Transverse colon (tissue), 4 donors: ENCODE results near the gene RANBP10.

ENCODE experiments used
- CTCF ChIP-seq, 5 experiments: fragments of 200-600 bp in 3 of 5; fragments of 450-650 bp in 2 of 5; sonication (generic) in 3 of 5; IDR thresholded peaks; 1 replicate in 2 of 5; 2 replicates in 3 of 5; pipeline ENCODE4 v1.5.1; 2016 to 2017; ENCODE audit warnings: antibody characterized with exemption in 5 of 5, inconsistent platforms in 3 of 5, mild to moderate bottlenecking in 2 of 5, moderate library complexity in 1 of 5
- POLR2A ChIP-seq: fragments of 450-650 bp; IDR thresholded peaks from one replicate; pipeline ENCODE4 v1.6.1; 2016; ENCODE audit warnings: antibody characterized with exemption, mild to moderate bottlenecking, moderate library complexity
- POLR2AphosphoS5 ChIP-seq, 3 donors: sonication (generic); formaldehyde crosslinking; IDR thresholded peaks; one replicate each; pipeline ENCODE4 v1.6.1; 2016; ENCODE audit warnings: antibody characterized with exemption in 3 of 3

DNA sequence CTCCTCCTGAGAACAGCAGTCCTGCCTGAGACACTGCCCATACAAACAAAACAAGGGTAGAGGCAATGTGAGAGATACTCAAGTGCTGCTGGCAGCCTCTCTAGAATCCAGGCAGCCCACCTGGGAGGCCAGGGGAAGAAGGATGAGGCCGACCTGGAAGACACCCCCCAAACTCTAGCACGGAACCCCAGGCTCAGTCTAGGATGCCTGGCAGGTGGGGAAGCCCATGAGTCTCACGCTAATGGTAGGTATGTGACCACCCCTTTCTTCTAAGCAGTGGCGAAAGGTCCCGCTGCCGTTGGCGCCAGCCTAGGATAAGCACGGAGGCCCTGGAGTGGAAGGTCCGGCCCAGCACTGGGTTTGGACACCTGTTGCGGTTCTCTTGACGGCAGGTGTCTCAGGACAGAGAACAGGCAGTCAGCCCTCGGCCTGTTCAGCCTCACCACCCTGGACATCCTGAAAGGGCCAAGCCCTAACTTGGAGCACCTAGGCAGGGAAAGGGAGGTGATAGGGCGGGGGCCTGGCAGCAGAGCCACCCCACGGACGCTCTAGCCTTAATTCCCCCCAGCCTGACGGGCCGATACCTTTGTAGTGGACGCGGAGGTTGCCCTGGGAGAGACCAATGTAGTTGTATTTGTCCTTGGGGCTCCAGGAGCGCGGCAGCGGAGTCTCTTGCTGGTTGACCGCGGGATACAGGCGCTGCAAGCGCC is 487 bp downstream of the RANBP10 start:
- TF ChIP-seq POLR2A (no peak), CTCF (IDR thresholded peaks at IDR 0.05) (no peak), POLR2AphosphoS5 (IDR thresholded peaks at IDR 0.05) (no peak)
